Activated T-cell treated with anti-CD3 and anti-CD28 coated beads, Interleukin-2, amount 50 U/mL, for 4 hours (primary cell): ENCODE results near the gene HDGFL1. TPM values are rescaled to one million over a fixed set of nuclear protein-coding genes. Genes with fewer than 3 reads are reported as not detected.

Experiments used
- ATAC-seq, 2 donors: fragments of 200-7000 bp; cut with Tn5 transposase; one replicate each; pipeline ENCODE4 v1.10.0; 2021
- DNase-seq: peaks from one replicate; pipeline ENCODE4 v3.0.0-alpha.2; 2020
- H3K27me3 Mint-ChIP-seq: one replicate; pipeline ENCODE4 v1.8.0; 2021; ENCODE audit warnings: low read depth, mixed read lengths
- H3K36me3 Mint-ChIP-seq: one replicate; pipeline ENCODE4 v1.8.0; 2022; ENCODE audit warnings: mixed read lengths; ENCODE audit not compliant: insufficient read depth
- H3K4me1 Mint-ChIP-seq: one replicate; pipeline ENCODE4 v1.8.0; 2021; ENCODE audit warnings: low read depth, mixed read lengths
- H3K4me3 Mint-ChIP-seq: one replicate; pipeline ENCODE4 v1.8.0; 2021; ENCODE audit warnings: mild to moderate bottlenecking, moderate library complexity, mixed read lengths
- H3K9me3 Mint-ChIP-seq: one replicate; pipeline ENCODE4 v1.8.0; 2021; ENCODE audit warnings: mixed read lengths
- total RNA-seq, 3 donors: library from RNA; stranded (reverse); gene quantifications; one replicate each; pipeline ENCODE4 v1.2.1, GENCODE V29; 2021

Gene HDGFL1
- total RNA-seq = not detected

GRCh38 chr6:22569281-22570184, at the start of gene HDGFL1:
Gene HDGFL1 (plus strand): TSS chr6:22569566. CDS start chr6:22569576, 10 bp downstream.
- ATAC-seq = no peak
- no peaks in the 10 kb centered on the region for H3K36me3 Mint-ChIP-seq
- no peaks in the 10 kb centered on the region for H3K4me1 Mint-ChIP-seq
- DNase-seq = no peak
- H3K9me3 Mint-ChIP-seq = peaks cover 5% of the 10 kb centered on the region
- H3K4me3 Mint-ChIP-seq = no peak within 1 kb of the TSS
- no peaks in the 10 kb centered on the region for H3K27me3 Mint-ChIP-seq

DNA sequence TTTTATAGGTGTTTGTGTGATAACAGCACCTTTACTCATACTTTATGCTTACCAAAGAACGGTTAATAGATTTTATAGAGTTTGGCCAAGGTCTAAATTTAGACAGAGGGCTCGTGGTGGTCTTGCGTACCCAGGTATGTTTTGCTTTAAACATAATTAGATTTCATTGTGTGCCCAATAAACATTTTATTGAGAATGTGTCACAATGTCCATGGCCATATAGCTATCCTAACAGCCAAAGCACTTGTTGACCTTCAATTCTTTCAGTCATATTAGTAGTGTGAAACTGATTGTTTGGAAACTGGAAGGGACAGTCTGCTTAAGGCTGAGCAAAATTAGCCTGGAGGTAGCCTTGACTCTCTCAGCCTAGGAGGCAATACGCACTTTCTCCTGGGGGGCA, 48.3 kb upstream of the HDGFL1 start:
- ATAC-seq (no peak), DNase-seq (no peak)
- Mint-ChIP-seq H3K4me1 (no peaks in the 10 kb centered on the region), H3K36me3 (no peaks in the 10 kb centered on the region), H3K27me3 (no peaks in the 10 kb centered on the region), H3K4me3 (no peak overlapping the region), H3K9me3 (peaks cover 3% of the 10 kb centered on the region)

DNA sequence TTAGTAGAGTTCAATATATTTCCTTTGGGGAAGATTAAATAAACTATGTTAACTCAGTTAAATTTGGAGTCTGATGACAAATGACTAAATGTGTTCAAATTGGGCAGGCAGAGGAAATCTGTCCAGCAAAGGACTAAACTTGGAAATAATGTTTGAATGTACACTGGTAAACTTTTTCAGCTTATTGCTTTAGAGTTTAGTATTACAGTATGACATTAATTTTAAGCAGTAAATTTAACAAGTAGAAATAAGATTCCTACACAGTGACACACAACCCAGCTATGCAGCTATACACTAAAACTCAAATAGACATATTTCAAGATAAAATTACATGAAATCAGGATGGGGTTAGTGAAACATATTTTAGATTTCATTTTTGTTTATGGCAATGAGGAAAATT, 42.6 kb upstream of the HDGFL1 start:
- no peak for DNase-seq
- no peak overlapping the region for H3K4me3 Mint-ChIP-seq
- peaks cover 3% of the 10 kb centered on the region for H3K9me3 Mint-ChIP-seq
- no peak for ATAC-seq
- no peaks in the 10 kb centered on the region for H3K27me3 Mint-ChIP-seq
- H3K36me3 Mint-ChIP-seq = no peaks in the 10 kb centered on the region
- no peaks in the 10 kb centered on the region for H3K4me1 Mint-ChIP-seq

DNA sequence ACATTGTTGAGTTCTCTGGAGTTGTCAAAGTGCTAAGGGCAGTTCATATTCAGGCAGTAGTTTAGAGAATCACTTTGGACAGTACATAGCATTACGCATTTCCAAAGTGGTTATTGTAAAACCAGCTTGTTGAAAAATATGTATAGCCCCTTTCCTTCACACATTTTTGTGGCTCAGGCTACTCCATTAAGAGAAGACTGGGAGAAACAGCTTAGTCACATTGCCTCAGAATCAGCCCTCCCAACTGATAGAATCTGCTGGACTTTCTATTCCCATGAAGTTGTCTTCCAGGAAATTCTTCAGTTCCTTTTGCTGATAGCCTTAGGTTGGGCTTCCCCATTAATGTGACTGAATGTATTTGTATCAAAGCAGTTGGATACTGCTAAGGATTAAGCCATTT, 39.5 kb upstream of the HDGFL1 start:
- Mint-ChIP-seq H3K4me1 (no peaks in the 10 kb centered on the region), H3K9me3 (no peaks in the 10 kb centered on the region), H3K4me3 (no peak overlapping the region), H3K36me3 (no peaks in the 10 kb centered on the region), H3K27me3 (no peaks in the 10 kb centered on the region)
- DNase-seq = no peak
- no peak for ATAC-seq

DNA sequence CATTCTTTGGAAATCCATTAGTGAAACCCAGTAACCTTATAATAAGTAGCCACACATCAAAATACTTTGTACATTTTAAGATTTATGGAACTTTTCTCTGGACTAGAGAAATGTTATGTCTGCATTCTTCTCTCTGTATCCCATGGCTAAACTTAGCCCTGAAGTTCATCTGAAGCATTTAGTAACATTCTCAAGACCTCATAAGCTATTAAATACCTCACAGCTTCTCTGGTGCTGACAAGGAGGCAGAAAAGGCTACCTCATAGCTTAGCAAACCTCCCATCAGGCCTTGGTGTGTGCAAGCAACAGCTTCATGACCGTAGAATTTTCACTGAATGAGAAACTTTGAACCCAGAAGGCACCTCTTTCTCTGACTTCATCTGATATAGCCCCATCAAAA, 38.9 kb upstream of the HDGFL1 start:
- no peaks in the 10 kb centered on the region for H3K9me3 Mint-ChIP-seq
- no peaks in the 10 kb centered on the region for H3K4me1 Mint-ChIP-seq
- H3K36me3 Mint-ChIP-seq = no peaks in the 10 kb centered on the region

GRCh38 chr6:22536122-22536521, 33.2 kb upstream of the HDGFL1 start:
- Mint-ChIP-seq H3K9me3 (peaks cover 8% of the 10 kb centered on the region), H3K27me3 (no peaks in the 10 kb centered on the region), H3K4me1 (no peaks in the 10 kb centered on the region), H3K36me3 (no peaks in the 10 kb centered on the region), H3K4me3 (no peak overlapping the region)
- DNase-seq (no peak), ATAC-seq (no peak)

More for the DNA sequence above, 38.9 kb upstream of the HDGFL1 start:
- H3K4me3 Mint-ChIP-seq = no peak overlapping the region
- DNase-seq (no peak), ATAC-seq (no peak)
- no peaks in the 10 kb centered on the region for H3K27me3 Mint-ChIP-seq

GRCh38 chr6:22544476-22544875, 24.9 kb upstream of the HDGFL1 start:
- H3K9me3 Mint-ChIP-seq = peaks cover 3% of the 10 kb centered on the region
- no peaks in the 10 kb centered on the region for H3K36me3 Mint-ChIP-seq
- DNase-seq (no peak), ATAC-seq (no peak)
- no peaks in the 10 kb centered on the region for H3K4me1 Mint-ChIP-seq
- no peaks in the 10 kb centered on the region for H3K27me3 Mint-ChIP-seq
- no peak overlapping the region for H3K4me3 Mint-ChIP-seq

DNA sequence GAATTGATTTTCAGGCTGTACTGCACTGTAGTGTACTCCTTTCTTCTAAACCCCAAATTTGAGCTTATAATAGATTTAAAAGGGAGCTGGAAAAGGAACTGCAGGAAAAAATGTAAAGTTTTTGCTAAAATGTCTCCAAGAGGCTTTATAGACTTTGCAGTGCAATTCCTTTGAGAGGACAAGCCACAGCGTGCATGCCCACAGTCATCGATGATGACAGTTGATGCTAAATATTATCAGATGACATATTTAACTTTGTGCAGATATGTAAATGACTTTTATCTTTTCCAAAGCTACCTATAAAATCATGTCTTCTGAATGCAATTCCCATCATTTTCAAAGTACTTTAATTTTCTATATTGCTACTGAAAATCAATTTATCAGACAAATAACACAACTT, 24.3 kb upstream of the HDGFL1 start:
- H3K4me3 Mint-ChIP-seq = no peak overlapping the region
- ATAC-seq = no peak
- no peaks in the 10 kb centered on the region for H3K4me1 Mint-ChIP-seq
- no peak for DNase-seq
- no peaks in the 10 kb centered on the region for H3K36me3 Mint-ChIP-seq
- no peaks in the 10 kb centered on the region for H3K27me3 Mint-ChIP-seq
- H3K9me3 Mint-ChIP-seq = peaks cover 7% of the 10 kb centered on the region

DNA sequence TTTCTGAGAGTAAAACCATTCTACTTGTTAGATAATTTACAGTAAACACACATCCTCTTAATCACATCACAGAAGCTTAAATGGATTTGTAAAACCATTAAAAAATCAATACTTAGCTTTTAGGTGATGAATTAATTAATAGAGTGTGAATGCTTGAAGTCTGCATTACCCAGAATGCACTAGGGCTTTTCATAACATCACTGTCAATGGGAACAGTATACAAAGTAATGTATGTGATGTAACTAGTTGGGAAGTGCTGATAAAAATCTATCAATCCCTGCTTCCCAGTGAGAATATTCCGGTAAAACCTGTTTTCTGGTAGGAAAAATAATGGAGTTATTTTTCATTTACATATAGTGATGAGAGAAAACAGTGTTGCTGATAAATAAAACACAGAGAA, 23.1 kb upstream of the HDGFL1 start:
- no peaks in the 10 kb centered on the region for H3K27me3 Mint-ChIP-seq
- no peaks in the 10 kb centered on the region for H3K36me3 Mint-ChIP-seq
- H3K4me3 Mint-ChIP-seq = no peak overlapping the region
- DNase-seq (no peak), ATAC-seq (no peak)
- peaks cover 11% of the 10 kb centered on the region for H3K9me3 Mint-ChIP-seq
- H3K4me1 Mint-ChIP-seq = no peaks in the 10 kb centered on the region

- Mint-ChIP-seq H3K4me1 (no peaks in the 10 kb centered on the region), H3K27me3 (no peaks in the 10 kb centered on the region), H3K4me3 (no peak overlapping the region), H3K36me3 (no peaks in the 10 kb centered on the region), H3K9me3 (peaks cover 7% of the 10 kb centered on the region)
- DNase-seq (no peak), ATAC-seq (no peak)
Observed at GRCh38 chr6:22550971-22551670, 18.2 kb upstream of the HDGFL1 start.

GRCh38 chr6:22556266-22556665, 13.1 kb upstream of the HDGFL1 start:
- Mint-ChIP-seq H3K4me1 (no peaks in the 10 kb centered on the region), H3K36me3 (no peaks in the 10 kb centered on the region), H3K4me3 (no peak overlapping the region), H3K9me3 (peaks cover 4% of the 10 kb centered on the region), H3K27me3 (no peaks in the 10 kb centered on the region)
- no peak for ATAC-seq
- DNase-seq = no peak

DNA sequence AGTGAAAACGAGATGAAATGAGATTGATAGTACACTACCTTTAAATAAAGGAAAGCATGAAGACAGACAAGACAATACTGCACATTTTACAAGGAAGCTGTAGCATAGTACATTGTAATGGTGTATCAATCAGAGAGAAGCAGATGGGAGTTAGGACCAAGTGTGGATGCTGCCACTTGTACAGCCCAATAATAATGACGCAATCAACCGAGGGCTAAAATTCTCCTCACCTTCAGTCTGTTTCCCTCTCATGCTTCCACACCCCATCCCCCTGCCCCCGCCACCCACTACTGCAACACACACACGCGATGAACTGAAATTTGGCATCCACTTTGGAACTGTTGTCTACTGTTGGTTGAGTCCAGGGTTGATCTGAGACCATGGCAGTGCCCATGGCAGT, 12.4 kb upstream of the HDGFL1 start:
- no peaks in the 10 kb centered on the region for H3K4me1 Mint-ChIP-seq

GRCh38 chr6:22558288-22558882, 11.0 kb upstream of the HDGFL1 start:
- Mint-ChIP-seq H3K27me3 (no peaks in the 10 kb centered on the region), H3K4me3 (no peak overlapping the region), H3K9me3 (peaks cover 4% of the 10 kb centered on the region), H3K4me1 (no peaks in the 10 kb centered on the region), H3K36me3 (no peaks in the 10 kb centered on the region)
- DNase-seq (no peak), ATAC-seq (no peak)

More for the DNA sequence above, 12.4 kb upstream of the HDGFL1 start:
- Mint-ChIP-seq H3K9me3 (peaks cover 4% of the 10 kb centered on the region), H3K4me3 (no peak overlapping the region), H3K36me3 (no peaks in the 10 kb centered on the region), H3K27me3 (no peaks in the 10 kb centered on the region)
- DNase-seq = no peak
- no peak for ATAC-seq

GRCh38 chr6:22568854-22569253, 512 bp upstream of the HDGFL1 start:
- Mint-ChIP-seq H3K4me3 (no peak overlapping the region), H3K36me3 (no peaks in the 10 kb centered on the region), H3K9me3 (peaks cover 5% of the 10 kb centered on the region), H3K4me1 (no peaks in the 10 kb centered on the region), H3K27me3 (no peaks in the 10 kb centered on the region)
- DNase-seq = no peak
- no peak for ATAC-seq

GRCh38 chr6:22570185-22570551, 802 bp downstream of the HDGFL1 start:
- DNase-seq = no peak
- Mint-ChIP-seq H3K27me3 (no peaks in the 10 kb centered on the region), H3K4me3 (no peak overlapping the region), H3K36me3 (no peaks in the 10 kb centered on the region), H3K9me3 (peaks cover 5% of the 10 kb centered on the region), H3K4me1 (no peaks in the 10 kb centered on the region)
- ATAC-seq = no peak
